Measurements from ENCODE around the gene SLC35F5.

SLC35F5 gene

GRCh38 chr2:113756355-113757137 lies at the start of gene SLC35F5:
Gene SLC35F5, minus strand, starts transcription at chr2:113756642. Its CDS starts 233 bp downstream, at chr2:113756409.
- peak; percentile 82 for DNase-seq
- in situ Hi-C loops (cut with HindIII; ENCODE audit: low pct_ligation_motif_present, low sequenced_read_pairs), result loop anchor here (25.0 kb wide), 1 partner anchor 206 kb away; no protein-coding TSS in a partner anchor
- H3K36me3 ChIP-seq (replicated peaks), result peaks cover under 1% of the 10 kb centered on the region
- H3K4me3 ChIP-seq (ENCODE audit: low read depth, low read length), result peak within 1 kb of the TSS; percentile 97
- no peak for TF ChIP-seq CTCF (IDR thresholded peaks at IDR 0.05; ENCODE audit: low read depth, low read length, missing control alignments)
- H3K27ac ChIP-seq, result peak within 1 kb of the TSS; percentile 80
- H3K27me3 ChIP-seq (replicated peaks), result no peaks in the 10 kb centered on the region

GRCh38 chr2:113799375-113799774 lies 42.9 kb upstream of the SLC35F5 start:
- H3K36me3 ChIP-seq (replicated peaks), result no peaks in the 10 kb centered on the region
- in situ Hi-C loops (cut with HindIII; ENCODE audit: low pct_ligation_motif_present, low sequenced_read_pairs), result no loop called here
- DNase-seq, result no peak
- H3K27ac ChIP-seq, result no peak overlapping the region
- TF ChIP-seq CTCF (IDR thresholded peaks at IDR 0.05; ENCODE audit: low read depth, low read length, missing control alignments), result peak; percentile 10
- H3K4me3 ChIP-seq (ENCODE audit: low read depth, low read length), result no peak overlapping the region
- no peaks in the 10 kb centered on the region for H3K27me3 ChIP-seq (replicated peaks)

GRCh38 chr2:113797237-113797636 lies 40.8 kb upstream of the SLC35F5 start:
- Histone ChIP-seq H3K27ac (no peak overlapping the region), H3K4me3 (ENCODE audit: low read depth, low read length) (no peak overlapping the region), H3K27me3 (replicated peaks) (no peaks in the 10 kb centered on the region), H3K36me3 (replicated peaks) (no peaks in the 10 kb centered on the region)
- DNase-seq, result no peak
- TF ChIP-seq CTCF (IDR thresholded peaks at IDR 0.05; ENCODE audit: low read depth, low read length, missing control alignments), result no peak
- in situ Hi-C loops (cut with HindIII; ENCODE audit: low pct_ligation_motif_present, low sequenced_read_pairs), result no loop called here

- Histone ChIP-seq H3K27me3 (replicated peaks) (no peaks in the 10 kb centered on the region), H3K4me3 (ENCODE audit: low read depth, low read length) (no peak overlapping the region), H3K27ac (no peak overlapping the region), H3K36me3 (replicated peaks) (no peaks in the 10 kb centered on the region)
- TF ChIP-seq CTCF (IDR thresholded peaks at IDR 0.05; ENCODE audit: low read depth, low read length, missing control alignments), result no peak
- in situ Hi-C loops (cut with HindIII; ENCODE audit: low pct_ligation_motif_present, low sequenced_read_pairs), result no loop called here
- no peak for DNase-seq
Measured at GRCh38 chr2:113796592-113797175, 40.2 kb upstream of the SLC35F5 start.

- Histone ChIP-seq H3K4me3 (ENCODE audit: low read depth, low read length) (no peak overlapping the region), H3K27ac (no peak overlapping the region), H3K36me3 (replicated peaks) (no peaks in the 10 kb centered on the region), H3K27me3 (replicated peaks) (no peaks in the 10 kb centered on the region)
- no peak for TF ChIP-seq CTCF (IDR thresholded peaks at IDR 0.05; ENCODE audit: low read depth, low read length, missing control alignments)
- in situ Hi-C loops (cut with HindIII; ENCODE audit: low pct_ligation_motif_present, low sequenced_read_pairs), result no loop called here
- DNase-seq, result peak; percentile 12
Measured at GRCh38 chr2:113795405-113795920, 39.0 kb upstream of the SLC35F5 start.

Measured in brain microvascular endothelial cell (primary cell).